IPS-NIHi7 (cell line): Measurements from ENCODE around the gene CYFIP1.

Source experiments
- DNase-seq: peaks from one replicate; pipeline ENCODE4 v3.0.0; 2012; ENCODE audit warnings: mixed read lengths; ENCODE audit errors: extremely low spot score

CYFIP1 gene

GRCh38 chr15:22869856-22870255 lies 110.3 kb downstream of the CYFIP1 start:
- DNase-seq: no peak

- no peak for DNase-seq
These were observed 111.2 kb downstream of the CYFIP1 start for GRCh38 chr15:22868928-22869327.

GRCh38 chr15:22868495-22868894 lies 111.7 kb downstream of the CYFIP1 start:
- DNase-seq: no peak

- no peak for DNase-seq
These were observed 112.3 kb downstream of the CYFIP1 start for GRCh38 chr15:22867886-22868285.

GRCh38 chr15:22866079-22866478 lies 114.1 kb downstream of the CYFIP1 start:
- DNase-seq: no peak

GRCh38 chr15:22863356-22863755 lies 116.8 kb downstream of the CYFIP1 start:
- DNase-seq: no peak

- no peak for DNase-seq
These were observed 119.0 kb downstream of the CYFIP1 start for GRCh38 chr15:22861161-22861560.

- DNase-seq: no peak
These were observed 123.5 kb downstream of the CYFIP1 start for GRCh38 chr15:22856659-22857058.

- DNase-seq: no peak
These were observed 124.4 kb downstream of the CYFIP1 start for GRCh38 chr15:22855791-22856190.

GRCh38 chr15:22851513-22851912 lies 128.7 kb downstream of the CYFIP1 start:
- no peak for DNase-seq

- DNase-seq: no peak
These were observed 130.1 kb downstream of the CYFIP1 start for GRCh38 chr15:22850055-22850454.

GRCh38 chr15:22846073-22846472 lies 134.1 kb downstream of the CYFIP1 start:
- no peak for DNase-seq

GRCh38 chr15:22845289-22845900 lies 134.8 kb downstream of the CYFIP1 start:
- DNase-seq: peak; percentile 63

GRCh38 chr15:22844421-22845288 lies 135.5 kb downstream of the CYFIP1 start:
- no peak for DNase-seq

GRCh38 chr15:22839046-22839695 lies 141.0 kb downstream of the CYFIP1 start:
- no peak for DNase-seq

GRCh38 chr15:22838292-22839042 lies 141.7 kb downstream of the CYFIP1 start, which contains the start of gene NIPA2:
Gene NIPA2 (plus strand): TSS chr15:22838666. CDS start chr15:22851732, 13,066 bp downstream.
- DNase-seq: peak; percentile 98

GRCh38 chr15:22831473-22831872 lies 148.7 kb downstream of the CYFIP1 start:
- DNase-seq: no peak

- DNase-seq: peak; percentile 47
These were observed 153.0 kb downstream of the CYFIP1 start for GRCh38 chr15:22827125-22827524.

- no peak for DNase-seq
These were observed 156.6 kb downstream of the CYFIP1 start for GRCh38 chr15:22823495-22824128.

- DNase-seq: no peak
These were observed 160.5 kb downstream of the CYFIP1 start for GRCh38 chr15:22819651-22820050.
